Measurements from ENCODE around the gene KATNAL1.

DNA sequence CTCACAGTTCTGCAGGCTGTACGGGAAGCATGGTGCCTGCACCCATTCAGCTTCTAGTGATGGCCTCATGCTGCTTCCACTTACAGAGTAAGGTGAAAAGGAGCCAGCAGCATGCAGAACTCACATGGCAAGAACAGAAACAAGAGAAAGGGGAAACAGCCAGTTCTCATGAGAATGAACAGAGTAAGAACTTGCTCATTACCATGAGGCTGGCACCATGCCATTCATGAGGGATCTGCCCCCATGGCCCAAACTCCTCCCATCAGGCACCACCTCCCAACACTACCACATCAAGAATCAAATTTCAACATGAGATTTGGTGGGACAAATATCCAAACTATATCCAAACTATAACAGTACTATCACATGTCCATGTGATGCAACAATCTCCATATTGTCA lies 72.1 kb downstream of the KATNAL1 start:
- TF ChIP-seq POLR2A (IDR thresholded peaks at IDR 0.05; ENCODE audit: low read length): no peak
- no peak for TF ChIP-seq GATA1 (IDR thresholded peaks at IDR 0.05; ENCODE audit: low read depth, low read length)

Measured in erythroblast (primary cell).